COLO668 (cell line): Measurements from ENCODE around the gene TSPEAR.
A peak's percentile ranks its signal among the peaks of the same experiment; 100 is the strongest.

ENCODE experiments used
- DNase-seq: peaks from one replicate; lab custom pipeline; 2025; ENCODE audit not compliant: unreplicated experiment; lab: John Stamatoyannopoulos, UW

Gene TSPEAR

DNA sequence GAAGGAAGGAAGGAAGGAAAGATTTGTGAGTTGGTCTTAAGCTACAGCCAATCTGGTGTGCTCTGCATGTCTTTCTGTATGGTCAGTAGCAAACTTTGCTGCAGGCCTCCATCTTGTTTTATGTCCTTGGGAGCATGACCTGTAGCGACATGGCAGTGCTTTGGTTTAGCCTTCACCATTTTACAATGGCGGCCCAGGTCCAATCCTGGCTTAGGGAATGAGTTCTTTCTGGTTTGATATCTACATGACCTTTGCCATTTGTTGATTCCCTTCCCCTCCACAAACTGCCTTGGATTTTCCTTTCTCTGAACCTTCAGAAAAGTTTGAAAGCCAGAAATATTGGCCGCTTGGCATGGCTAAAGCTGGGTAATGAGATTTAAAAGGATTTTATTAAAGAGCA lies 30.5 kb upstream of the TSPEAR start:
- no peak for DNase-seq

- DNase-seq, result no peak
Measured at GRCh38 chr21:44740742-44741141, 29.4 kb upstream of the TSPEAR start.

DNA sequence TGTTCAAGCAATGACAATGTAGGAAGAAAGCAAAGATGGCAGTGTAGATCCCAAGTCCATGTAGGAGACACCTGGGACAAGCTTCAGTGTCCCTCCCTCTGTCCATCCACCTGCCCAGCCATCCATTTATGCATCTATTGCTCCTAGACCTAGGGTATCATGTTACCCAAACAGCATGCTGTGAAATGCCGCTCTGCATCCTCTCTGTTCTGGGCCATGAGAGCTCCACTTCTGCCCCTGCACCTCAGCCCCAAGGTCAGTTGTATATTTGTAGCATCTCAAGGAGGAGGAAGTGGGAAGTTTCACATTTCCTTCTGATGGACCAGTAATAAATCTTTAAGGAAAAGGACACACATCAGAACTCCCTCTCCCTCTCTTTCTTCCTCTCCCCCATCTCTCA lies 27.9 kb upstream of the TSPEAR start:
- DNase-seq, result peak; percentile 32

DNA sequence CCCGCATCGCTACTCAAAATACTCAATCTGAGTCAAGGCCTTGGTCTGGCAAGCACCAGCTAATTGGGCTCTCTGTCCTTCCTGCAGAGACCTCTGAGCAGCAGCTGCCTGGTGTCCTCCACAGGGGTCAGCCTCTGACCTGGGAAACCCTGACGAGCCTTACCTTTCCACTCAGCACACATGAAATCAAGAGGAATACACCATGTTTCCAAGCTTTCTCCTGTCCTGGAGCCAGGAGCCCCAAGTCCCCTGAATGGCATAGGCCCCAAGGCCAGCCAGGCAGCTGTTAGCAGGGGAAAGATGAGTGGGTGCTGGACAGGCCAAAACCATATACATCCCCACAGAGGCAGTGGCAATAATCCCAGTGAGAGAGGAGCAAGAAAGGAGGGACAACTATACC lies 27.2 kb upstream of the TSPEAR start:
- DNase-seq, result no peak

DNA sequence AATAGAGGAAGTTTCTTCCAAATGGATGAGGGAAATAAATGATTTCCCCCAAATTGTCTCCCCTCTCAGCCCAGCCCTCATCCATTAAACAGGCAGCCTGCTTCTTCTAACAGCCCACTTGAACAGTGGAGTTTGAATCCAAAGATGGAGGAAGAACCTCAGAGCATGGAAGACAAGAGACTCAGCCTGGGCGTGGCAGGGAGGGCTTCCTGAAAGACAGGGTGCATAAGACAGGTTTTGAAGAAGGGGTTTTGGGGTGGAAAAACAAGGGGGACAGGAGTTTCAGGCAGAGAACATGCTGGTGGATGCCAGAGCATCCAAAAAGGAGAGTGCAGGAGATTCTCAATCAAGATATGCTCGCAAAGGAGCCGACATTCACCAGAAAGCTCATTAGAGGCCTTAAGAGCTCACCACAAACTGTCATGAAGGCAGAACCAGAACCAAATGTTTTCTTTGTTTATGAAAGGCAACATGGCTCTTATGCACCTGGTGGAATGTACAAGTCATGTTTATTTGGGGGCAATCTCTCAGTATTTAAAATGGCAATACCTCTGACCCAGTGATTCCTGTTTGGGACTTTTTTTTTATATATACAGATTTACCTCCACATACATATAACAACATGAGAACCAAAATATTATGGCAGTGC lies 26.5 kb upstream of the TSPEAR start:
- no peak for DNase-seq

DNA sequence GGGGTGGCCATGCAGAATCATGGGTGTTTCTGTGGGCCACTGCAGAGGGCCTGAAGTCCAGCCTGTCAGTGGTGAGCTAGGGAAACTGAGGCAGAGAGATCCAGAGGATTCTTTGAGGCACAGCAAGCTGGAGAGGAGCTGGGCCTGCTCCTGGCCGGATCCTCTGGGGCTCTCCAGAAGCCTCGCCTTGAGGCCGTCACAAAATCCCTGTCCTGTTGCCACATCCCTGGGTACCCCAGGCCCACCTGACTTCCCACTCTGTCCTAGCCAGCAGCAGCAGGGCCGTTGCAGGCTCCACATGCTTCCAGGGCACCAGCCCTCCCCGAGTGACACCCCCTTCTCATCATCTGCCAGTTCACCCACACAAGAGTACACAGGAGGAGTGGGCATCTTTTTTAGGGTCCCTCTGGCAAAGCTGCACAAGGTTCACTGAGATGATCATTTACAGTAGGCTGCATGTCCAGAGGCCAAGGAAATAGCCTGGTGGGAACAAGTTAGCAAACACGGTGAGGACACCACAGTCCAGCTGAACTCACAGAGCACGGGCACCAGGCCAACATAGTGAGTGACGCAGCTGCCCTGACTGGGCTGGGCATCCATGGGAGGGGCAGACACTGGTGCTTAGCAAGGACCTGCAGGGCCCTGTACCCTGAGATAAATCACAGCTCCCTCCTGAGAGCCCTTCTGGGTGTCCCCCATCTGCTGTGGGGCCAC lies 25.1 kb upstream of the TSPEAR start:
- peak; percentile 99 for DNase-seq

DNA sequence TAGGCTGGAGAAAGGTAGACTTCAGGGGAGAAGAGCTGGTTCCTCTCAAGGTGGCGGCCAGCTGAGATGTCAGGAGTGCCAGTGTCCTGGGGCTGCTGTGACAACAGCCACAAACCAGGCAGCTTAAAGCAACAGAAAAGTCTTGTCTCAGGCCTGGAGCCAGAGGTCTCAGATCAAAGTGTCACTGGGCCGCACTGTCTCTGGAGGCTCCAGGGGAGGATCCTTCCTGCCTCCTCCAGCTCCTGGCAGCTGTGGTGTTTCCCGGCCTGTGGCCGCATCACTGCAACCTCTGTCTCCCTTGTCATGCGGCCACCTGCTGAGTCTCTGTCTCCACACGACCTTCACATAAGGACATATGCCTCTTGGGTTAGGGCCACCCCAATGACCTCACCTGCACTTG lies 24.4 kb upstream of the TSPEAR start:
- DNase-seq, result peak; percentile 78

DNA sequence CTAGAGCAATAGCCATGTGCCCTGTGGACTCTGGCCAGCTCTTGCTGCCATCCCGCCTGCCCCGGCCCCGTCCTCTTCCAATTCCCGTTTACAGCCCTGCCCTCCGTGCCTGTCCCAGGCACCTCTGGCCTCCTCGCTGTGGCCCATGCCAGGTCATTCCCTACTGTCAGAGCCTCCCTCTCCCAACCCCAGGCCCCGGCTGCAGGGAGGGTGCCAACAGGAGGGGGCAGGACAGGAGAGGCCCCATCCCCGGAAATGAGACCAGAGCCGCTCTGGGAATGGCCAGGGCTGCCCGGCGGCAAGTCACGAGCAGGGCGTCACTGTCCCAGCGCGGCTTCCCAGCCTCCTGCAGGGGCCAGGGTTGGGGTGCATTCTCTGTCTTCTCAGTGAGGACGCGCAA lies 23.5 kb upstream of the TSPEAR start:
- DNase-seq, result no peak

DNA sequence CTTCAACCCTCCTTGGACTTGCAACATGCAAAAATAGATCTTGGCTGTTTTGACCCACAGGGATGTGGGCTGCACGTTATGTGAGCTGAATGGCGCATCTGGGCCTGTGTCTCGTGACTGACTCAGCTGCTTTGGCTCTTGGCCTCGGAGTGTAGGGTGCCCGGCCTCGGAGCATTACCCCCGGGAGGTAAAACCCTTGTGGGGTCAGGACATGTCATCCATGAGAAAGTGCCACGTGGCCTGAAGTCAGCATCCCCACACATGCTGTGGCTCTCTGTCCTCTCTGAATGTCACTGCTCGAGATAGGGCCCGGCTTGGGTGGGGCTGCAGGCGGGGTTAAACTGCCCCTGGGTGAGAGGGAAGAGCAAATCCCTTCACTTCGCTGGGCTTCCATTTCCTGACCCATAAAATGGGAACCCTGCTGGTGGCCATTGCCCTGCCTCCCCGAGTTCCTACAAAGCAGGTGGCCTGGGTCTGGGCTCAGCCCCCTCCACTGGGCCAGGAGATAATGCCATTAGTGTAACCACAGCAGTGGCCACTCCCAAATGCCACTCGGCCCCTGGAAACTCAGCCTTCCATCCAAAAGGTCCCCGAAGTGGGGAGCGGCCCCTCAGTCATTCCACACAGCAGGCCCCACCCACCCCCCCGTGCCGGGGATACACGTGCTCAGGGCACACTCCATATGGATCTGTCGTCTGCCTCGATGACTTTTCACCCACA lies 22.8 kb upstream of the TSPEAR start:
- no peak for DNase-seq

- DNase-seq, result no peak
Measured at GRCh38 chr21:44732956-44733355, 21.6 kb upstream of the TSPEAR start.

DNA sequence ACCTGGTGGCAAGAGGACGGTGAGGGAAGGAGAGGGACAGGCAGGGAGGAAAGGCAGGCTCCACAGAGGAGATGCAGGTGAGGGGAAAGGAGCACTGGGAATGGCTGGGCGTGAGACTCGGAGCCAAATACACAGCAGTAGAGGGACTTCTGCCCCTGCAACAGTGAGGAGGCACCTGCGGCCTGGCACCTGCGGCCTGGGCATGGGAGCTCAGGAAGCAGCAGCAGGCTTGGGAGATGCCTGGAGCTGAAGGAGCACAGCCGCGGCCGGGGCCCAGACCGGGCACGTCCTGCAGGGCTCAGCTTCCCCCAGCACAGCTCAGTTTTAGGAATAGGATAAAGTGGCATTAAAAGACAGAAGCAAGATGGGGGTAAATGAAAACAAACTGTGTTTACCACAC lies 20.9 kb upstream of the TSPEAR start:
- no peak for DNase-seq

DNA sequence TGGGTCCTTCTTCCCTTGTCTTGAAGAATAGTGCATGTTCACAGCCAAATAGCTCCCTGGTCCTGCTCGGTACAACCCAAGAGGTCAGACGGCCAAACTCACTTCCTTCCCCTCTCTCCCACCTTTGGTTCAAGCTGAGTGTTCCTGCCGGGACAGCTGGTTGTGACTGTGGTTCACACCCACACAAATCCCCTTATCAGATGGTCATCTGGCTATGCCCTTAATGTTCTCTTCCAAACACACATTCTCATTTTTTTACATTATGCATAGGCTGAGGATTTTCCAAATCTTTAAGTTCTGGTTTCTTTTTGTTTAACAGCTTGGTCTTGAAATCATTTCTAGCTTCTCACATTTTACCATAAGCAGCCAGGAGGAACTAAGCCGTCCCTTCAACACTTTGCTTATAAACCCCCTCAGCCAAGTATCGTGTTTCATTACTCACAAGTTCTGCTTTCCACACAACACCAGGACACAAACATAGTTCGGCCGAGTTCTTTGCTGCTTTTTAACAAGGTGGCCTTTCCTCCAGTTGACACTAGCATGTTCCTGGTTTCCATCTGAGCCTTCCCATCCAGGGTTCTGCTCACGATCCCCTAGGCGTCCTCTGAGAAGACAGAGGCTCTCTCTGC lies 19.7 kb upstream of the TSPEAR start:
- no peak for DNase-seq

GRCh38 chr21:44730028-44730395 lies 18.6 kb upstream of the TSPEAR start:
- no peak for DNase-seq

DNA sequence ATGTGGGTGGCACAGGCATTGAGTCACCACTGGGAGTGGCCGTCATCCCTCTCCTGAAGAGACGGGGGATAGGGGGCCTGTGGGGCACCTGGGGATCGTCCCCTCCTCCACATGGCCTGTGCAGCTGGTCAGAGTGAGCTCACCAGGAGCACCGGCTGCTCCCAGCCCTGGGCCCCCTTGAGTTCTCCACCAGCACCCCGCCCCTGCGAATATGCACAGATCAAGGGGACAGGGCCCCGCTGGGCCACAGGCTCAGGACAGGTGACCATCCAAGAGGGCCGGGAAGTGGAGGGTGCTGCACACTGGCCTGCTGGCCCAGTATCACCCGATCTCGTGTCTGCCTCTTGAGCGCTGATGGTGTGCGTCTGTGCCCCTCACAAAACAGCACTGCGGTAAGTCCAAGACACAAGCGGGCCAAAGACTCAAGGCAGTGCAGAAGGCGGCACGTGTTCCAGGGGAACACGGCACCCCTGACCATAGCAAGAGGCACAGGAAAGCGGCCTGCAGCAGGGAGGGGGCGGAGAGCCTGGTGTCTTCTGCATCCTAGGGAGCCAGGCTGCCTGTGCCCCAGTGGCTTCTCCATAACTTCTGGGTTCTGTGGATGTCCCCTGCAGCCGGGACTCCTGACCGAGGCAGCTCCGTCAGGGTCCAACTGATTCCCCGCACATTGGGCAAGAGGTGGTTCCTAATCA lies 18.1 kb upstream of the TSPEAR start:
- no peak for DNase-seq

DNA sequence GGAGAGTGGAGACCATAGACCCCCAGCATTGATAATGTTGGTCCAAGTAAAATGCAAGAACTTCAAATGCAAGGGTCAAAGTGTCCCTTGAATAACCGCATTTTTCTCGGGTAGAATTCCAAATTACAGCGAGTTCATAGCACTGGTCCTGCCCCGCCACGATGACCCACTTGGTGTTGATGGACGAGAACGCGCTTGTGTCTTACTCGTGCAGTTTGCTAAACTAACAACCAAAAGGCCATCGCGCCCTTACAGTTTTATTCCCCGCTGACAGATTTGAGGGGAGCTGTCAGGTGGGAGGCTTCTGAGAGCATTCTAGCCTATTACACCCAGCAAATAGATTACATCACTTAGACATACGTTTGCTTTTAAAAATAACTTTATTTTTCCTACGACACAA lies 17.3 kb upstream of the TSPEAR start:
- no peak for DNase-seq

GRCh38 chr21:44727757-44728156 lies 16.4 kb upstream of the TSPEAR start:
- DNase-seq, result no peak

GRCh38 chr21:44727321-44727720 lies 15.9 kb upstream of the TSPEAR start:
- DNase-seq, result no peak

DNA sequence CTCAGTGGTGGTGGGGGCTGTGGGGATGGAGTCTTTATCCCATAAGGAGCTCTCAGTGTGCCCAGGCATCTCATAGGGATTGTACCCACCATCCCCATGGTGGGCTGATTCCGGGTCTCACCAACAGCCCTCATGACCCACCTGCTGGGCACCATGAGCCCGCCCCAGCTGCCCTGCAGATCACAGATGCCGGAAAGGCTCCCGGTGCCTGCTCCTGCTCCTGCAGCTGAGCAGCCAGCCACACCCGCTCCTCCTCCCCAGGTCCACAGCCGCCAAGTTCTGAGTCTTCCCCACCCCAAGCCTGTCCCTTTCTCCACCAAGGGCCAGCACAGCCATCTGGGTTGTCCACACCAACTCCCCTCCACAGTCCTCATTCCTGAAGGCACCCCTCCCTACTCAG lies 15.5 kb upstream of the TSPEAR start:
- DNase-seq, result no peak

DNA sequence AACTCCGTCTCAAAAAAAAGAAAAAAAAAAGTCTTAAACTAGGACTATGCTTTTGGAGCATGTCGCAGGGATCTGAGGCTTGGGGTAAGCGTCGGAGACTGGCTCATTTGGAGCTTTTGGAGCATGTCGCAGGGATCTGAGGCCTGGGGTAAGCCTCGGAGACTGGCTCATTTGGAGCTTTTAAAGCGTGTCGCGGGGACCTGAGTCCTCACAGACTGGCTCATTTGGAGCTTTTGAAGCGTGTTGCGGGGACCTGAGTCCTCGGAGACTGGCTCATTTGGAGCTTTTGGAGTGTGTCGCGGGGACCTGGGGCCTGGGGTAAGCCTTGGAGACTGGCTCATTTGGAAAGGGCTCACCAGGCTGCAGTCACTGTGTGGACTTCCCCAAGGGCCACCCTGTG lies 13.6 kb upstream of the TSPEAR start:
- DNase-seq, result no peak

DNA sequence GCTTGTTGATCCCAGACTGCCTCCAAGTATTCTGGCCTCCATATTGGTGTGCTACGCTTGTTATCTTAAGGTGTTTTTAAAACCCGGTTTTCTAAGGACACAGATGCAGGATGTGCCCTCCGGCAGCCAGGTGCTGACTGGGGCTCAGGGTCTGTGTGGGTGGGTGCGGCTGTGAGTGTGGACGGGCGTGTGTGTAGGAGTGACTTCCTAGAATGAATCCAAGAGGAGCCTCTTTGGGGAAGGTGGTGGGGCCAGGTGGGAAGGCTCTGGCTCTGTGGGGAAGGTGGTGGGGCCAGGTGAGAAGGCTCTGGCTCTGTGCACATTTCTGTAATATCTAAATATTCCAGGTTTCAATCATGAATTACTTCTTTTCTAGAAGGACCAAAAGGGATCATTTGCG lies 12.8 kb upstream of the TSPEAR start:
- no peak for DNase-seq
